Neural progenitor cell (in vitro differentiated cells): ENCODE results near the gene CMAS. TPM values are rescaled to one million over a fixed set of nuclear protein-coding genes. Genes with fewer than 3 reads are reported as not detected.
"Not testable (repeated sequence)": the region's sequence is repeated elsewhere in the genome, so short reads cannot be mapped to it uniquely, and the experiment has no call there.

Experiments used
- DNase-seq: peaks from one replicate; pipeline ENCODE4 v3.0.0-alpha.2; 2016; ENCODE audit warnings: low spot score
- H2AFZ ChIP-seq: fragments of 200-600 bp; sonication (generic); replicated peaks from 2 replicates; pipeline ENCODE4 v1.6.1; 2016; ENCODE audit warnings: antibody characterized with exemption
- H3F3A ChIP-seq: fragments of 200-600 bp; sonication (generic); 2 replicates; pipeline ENCODE4 v1.6.1; 2016; ENCODE audit warnings: antibody characterized with exemption, low read depth
- H3K27ac ChIP-seq: fragments of 200-600 bp; sonication (generic); 2 replicates; pipeline ENCODE4 v1.5.1; 2016; ENCODE audit warnings: mild to moderate bottlenecking
- H3K27me3 ChIP-seq: fragments of 200-600 bp; sonication (generic); 2 replicates; pipeline ENCODE4 v1.6.1; 2016; ENCODE audit warnings: mild to moderate bottlenecking, moderate library complexity
- H3K36me3 ChIP-seq: fragments of 200-600 bp; sonication (generic); 2 replicates; pipeline ENCODE4 v1.5.1; 2016
- H3K4me1 ChIP-seq: fragments of 200-600 bp; sonication (generic); 2 replicates; pipeline ENCODE4 v1.6.1; 2016; ENCODE audit warnings: mixed run types
- H3K4me2 ChIP-seq: fragments of 200-600 bp; sonication (generic); 2 replicates; pipeline ENCODE4 v1.6.1; 2016
- H3K4me3 ChIP-seq: fragments of 200-600 bp; sonication (generic); 2 replicates; pipeline ENCODE4 v1.5.1; 2016
- H3K79me2 ChIP-seq: fragments of 200-600 bp; sonication (generic); 2 replicates; pipeline ENCODE4 v1.6.1; 2016; ENCODE audit warnings: low read depth
- H3K9ac ChIP-seq: fragments of 200-600 bp; sonication (generic); 2 replicates; pipeline ENCODE4 v1.6.1; 2016
- H3K9me3 ChIP-seq: fragments of 200-600 bp; sonication (generic); 2 replicates; pipeline ENCODE4 v1.5.1; 2016; ENCODE audit warnings: low read depth
- H4K20me1 ChIP-seq: fragments of 200-600 bp; sonication (generic); 2 replicates; pipeline ENCODE4 v1.6.1; 2016; ENCODE audit warnings: low read depth
- H3K27ac Mint-ChIP-seq: 3 replicates; pipeline ENCODE4 v1.8.0; 2021; ENCODE audit warnings: mixed read lengths
- H3K27me3 Mint-ChIP-seq: 2 replicates; pipeline ENCODE4 v1.8.0; 2022; ENCODE audit warnings: low read depth, mild to moderate bottlenecking, inconsistent platforms, moderate library complexity, mixed read lengths; ENCODE audit not compliant: insufficient read depth
- H3K36me3 Mint-ChIP-seq: 3 replicates; pipeline ENCODE4 v1.8.0; 2021; ENCODE audit warnings: mixed read lengths
- H3K4me1 Mint-ChIP-seq: 3 replicates; pipeline ENCODE4 v1.8.0; 2021; ENCODE audit warnings: mixed read lengths
- H3K4me3 Mint-ChIP-seq: 3 replicates; pipeline ENCODE4 v1.8.0; 2021; ENCODE audit warnings: mild to moderate bottlenecking, moderate library complexity, mixed read lengths
- H3K9me3 Mint-ChIP-seq: 3 replicates; pipeline ENCODE4 v1.8.0; 2020; ENCODE audit warnings: mixed read lengths
- EZH2 ChIP-seq: fragments of 200-600 bp; sonication (generic); IDR thresholded peaks from 2 replicates; pipeline ENCODE4 v1.6.1; 2017; ENCODE audit warnings: antibody characterized with exemption, mild to moderate bottlenecking, moderate library complexity
- EZH2phosphoT487 ChIP-seq: fragments of 200-600 bp; sonication (generic); IDR thresholded peaks from 2 replicates; pipeline ENCODE4 v1.6.1; 2017; ENCODE audit warnings: antibody characterized with exemption
- total RNA-seq: library from RNA; depleted of rRNA; stranded (reverse); fragments of >200 nt; gene quantifications from 2 replicates; pipeline ENCODE4 v1.2.3, GENCODE V29; 2015; ENCODE audit warnings: low replicate concordance
- TF ChIP-seq, protein P1 (sequence below): fragments of 200-600 bp; sonication (generic); IDR thresholded peaks from 2 replicates; pipeline ENCODE4 v1.5.1; 2017; ENCODE audit warnings: antibody characterized with exemption, mild to moderate bottlenecking

Gene CMAS
- total RNA-seq, result 32.5 and 38.2 TPM in 2 replicates

- H4K20me1 ChIP-seq, result no peaks in the 10 kb centered on the region
- H3K27me3 ChIP-seq, result no peaks in the 10 kb centered on the region
- H3K27ac ChIP-seq, result peak within 1 kb of the TSS; percentile 62
- H3K4me3 ChIP-seq, result peak within 1 kb of the TSS; percentile 75
- no peaks in the 10 kb centered on the region for H3F3A ChIP-seq
- peak; percentile 87 for DNase-seq
- H3K36me3 Mint-ChIP-seq, result peaks cover 14% of the 10 kb centered on the region
- H3K4me3 Mint-ChIP-seq, result peak within 1 kb of the TSS; percentile 98
- H3K4me1 Mint-ChIP-seq, result peaks cover 21% of the 10 kb centered on the region
- no peak for TF ChIP-seq EZH2phosphoT487
- H3K36me3 ChIP-seq, result no peaks in the 10 kb centered on the region
- H2AFZ ChIP-seq, result peak within 1 kb of the TSS; percentile 88
- peak within 1 kb of the TSS; percentile 96 for H3K27ac Mint-ChIP-seq
- H3K4me1 ChIP-seq, result peaks cover 7% of the 10 kb centered on the region
- H3K27me3 Mint-ChIP-seq, result peaks cover 7% of the 10 kb centered on the region
- H3K4me2 ChIP-seq, result peak within 1 kb of the TSS; percentile 79
- H3K9me3 ChIP-seq, result no peaks in the 10 kb centered on the region
- H3K9me3 Mint-ChIP-seq, result no peaks in the 10 kb centered on the region
- peak within 1 kb of the TSS; percentile 58 for H3K9ac ChIP-seq
- H3K79me2 ChIP-seq, result peaks cover 44% of the 10 kb centered on the region
Observed at GRCh38 chr12:22046090-22046967, at the start of gene CMAS. TSS of gene CMAS (plus strand) at chr12:22046218. CDS start at chr12:22046304, 86 bp downstream.

GRCh38 chr12:21998295-21998694, 47.7 kb upstream of the CMAS start:
- Histone ChIP-seq H3K9me3 (no peaks in the 10 kb centered on the region), H3K4me3 (no peak overlapping the region), H3K4me1 (no peaks in the 10 kb centered on the region), H4K20me1 (no peaks in the 10 kb centered on the region), H3K79me2 (no peaks in the 10 kb centered on the region), H3K9ac (no peak overlapping the region), H2AFZ (no peak overlapping the region), H3K27ac (no peak overlapping the region), H3K36me3 (no peaks in the 10 kb centered on the region), H3K27me3 (no peaks in the 10 kb centered on the region), H3F3A (no peaks in the 10 kb centered on the region), H3K4me2 (no peak overlapping the region)
- DNase-seq, result no peak
- no peaks in the 10 kb centered on the region for H3K9me3 Mint-ChIP-seq
- no peaks in the 10 kb centered on the region for H3K36me3 Mint-ChIP-seq
- H3K4me3 Mint-ChIP-seq, result no peak overlapping the region
- no peaks in the 10 kb centered on the region for H3K27me3 Mint-ChIP-seq
- no peak overlapping the region for H3K27ac Mint-ChIP-seq
- H3K4me1 Mint-ChIP-seq, result no peaks in the 10 kb centered on the region
- no peak for TF ChIP-seq EZH2
- TF ChIP-seq, protein P1, sequence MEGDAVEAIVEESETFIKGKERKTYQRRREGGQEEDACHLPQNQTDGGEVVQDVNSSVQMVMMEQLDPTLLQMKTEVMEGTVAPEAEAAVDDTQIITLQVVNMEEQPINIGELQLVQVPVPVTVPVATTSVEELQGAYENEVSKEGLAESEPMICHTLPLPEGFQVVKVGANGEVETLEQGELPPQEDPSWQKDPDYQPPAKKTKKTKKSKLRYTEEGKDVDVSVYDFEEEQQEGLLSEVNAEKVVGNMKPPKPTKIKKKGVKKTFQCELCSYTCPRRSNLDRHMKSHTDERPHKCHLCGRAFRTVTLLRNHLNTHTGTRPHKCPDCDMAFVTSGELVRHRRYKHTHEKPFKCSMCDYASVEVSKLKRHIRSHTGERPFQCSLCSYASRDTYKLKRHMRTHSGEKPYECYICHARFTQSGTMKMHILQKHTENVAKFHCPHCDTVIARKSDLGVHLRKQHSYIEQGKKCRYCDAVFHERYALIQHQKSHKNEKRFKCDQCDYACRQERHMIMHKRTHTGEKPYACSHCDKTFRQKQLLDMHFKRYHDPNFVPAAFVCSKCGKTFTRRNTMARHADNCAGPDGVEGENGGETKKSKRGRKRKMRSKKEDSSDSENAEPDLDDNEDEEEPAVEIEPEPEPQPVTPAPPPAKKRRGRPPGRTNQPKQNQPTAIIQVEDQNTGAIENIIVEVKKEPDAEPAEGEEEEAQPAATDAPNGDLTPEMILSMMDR, result no peak
- TF ChIP-seq EZH2phosphoT487, result no peak

- Histone ChIP-seq H3K27ac (no peak overlapping the region), H3K9me3 (no peaks in the 10 kb centered on the region), H3K79me2 (no peaks in the 10 kb centered on the region), H3K4me2 (no peak overlapping the region), H3K4me3 (no peak overlapping the region), H3K36me3 (no peaks in the 10 kb centered on the region), H3K4me1 (no peaks in the 10 kb centered on the region), H3F3A (no peaks in the 10 kb centered on the region), H3K9ac (no peak overlapping the region), H2AFZ (no peak overlapping the region), H3K27me3 (no peaks in the 10 kb centered on the region), H4K20me1 (no peaks in the 10 kb centered on the region)
- DNase-seq, result no peak
- H3K4me1 Mint-ChIP-seq, result no peaks in the 10 kb centered on the region
- TF ChIP-seq, protein P1, result no peak
- TF ChIP-seq EZH2phosphoT487 (no peak), EZH2 (no peak)
- H3K9me3 Mint-ChIP-seq, result no peaks in the 10 kb centered on the region
- H3K4me3 Mint-ChIP-seq, result no peak overlapping the region
- no peaks in the 10 kb centered on the region for H3K27me3 Mint-ChIP-seq
- no peaks in the 10 kb centered on the region for H3K36me3 Mint-ChIP-seq
- H3K27ac Mint-ChIP-seq, result no peak overlapping the region
Observed at GRCh38 chr12:21998782-21999181, 47.2 kb upstream of the CMAS start.

DNA sequence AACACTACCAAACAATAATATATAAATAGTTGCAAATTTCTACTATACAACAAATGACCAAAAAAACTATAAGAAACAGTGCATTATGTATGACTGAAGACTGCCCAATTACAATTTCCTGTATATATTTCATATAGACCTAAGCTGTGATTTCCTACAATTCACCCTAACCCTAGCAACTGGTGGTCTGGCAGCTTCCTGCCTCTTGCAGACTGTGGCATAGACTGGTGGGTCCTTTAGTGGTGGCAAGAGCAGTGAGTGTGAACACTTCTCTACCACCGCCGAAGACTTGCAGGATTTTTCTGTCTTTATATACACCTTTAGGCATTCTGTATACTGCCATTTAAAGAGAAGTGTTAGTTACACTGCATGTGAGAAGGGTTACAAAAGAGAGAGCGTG, 43.6 kb upstream of the CMAS start:
- Histone ChIP-seq H3F3A (no peaks in the 10 kb centered on the region), H3K4me3 (no peak overlapping the region), H3K9me3 (no peaks in the 10 kb centered on the region), H2AFZ (no peak overlapping the region), H3K27ac (no peak overlapping the region), H3K36me3 (no peaks in the 10 kb centered on the region), H3K27me3 (no peaks in the 10 kb centered on the region), H3K9ac (no peak overlapping the region), H3K4me2 (no peak overlapping the region), H3K79me2 (no peaks in the 10 kb centered on the region), H3K4me1 (no peaks in the 10 kb centered on the region), H4K20me1 (no peaks in the 10 kb centered on the region)
- TF ChIP-seq EZH2, result no peak
- no peak for TF ChIP-seq EZH2phosphoT487
- TF ChIP-seq, protein P1, result no peak
- Mint-ChIP-seq H3K27me3 (no peaks in the 10 kb centered on the region), H3K27ac (no peak overlapping the region), H3K4me3 (no peak overlapping the region), H3K4me1 (no peaks in the 10 kb centered on the region), H3K9me3 (no peaks in the 10 kb centered on the region), H3K36me3 (no peaks in the 10 kb centered on the region)
- DNase-seq, result no peak

DNA sequence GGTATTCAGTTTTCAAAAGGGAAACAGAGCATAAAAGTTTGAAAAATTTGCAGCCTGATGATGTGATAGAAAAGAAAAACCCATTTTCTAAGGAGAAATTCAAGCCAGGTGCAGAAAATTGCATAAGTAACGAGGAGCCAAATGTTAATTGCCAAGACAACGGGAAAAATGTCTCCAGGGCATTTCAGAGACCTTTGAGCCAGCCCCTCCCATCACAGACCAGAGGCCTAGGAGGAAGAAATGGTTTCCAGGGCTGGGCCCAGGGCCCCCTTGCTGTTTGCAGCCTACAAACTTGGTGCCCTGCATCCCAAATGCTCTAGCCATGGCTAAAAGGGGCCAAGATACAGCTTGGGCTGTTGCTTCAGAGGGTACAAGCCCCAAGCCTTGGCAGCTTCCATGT, 38.2 kb upstream of the CMAS start:
- H3K4me1 ChIP-seq, H3K4me3 ChIP-seq, H3F3A ChIP-seq, H3K4me1 Mint-ChIP-seq, H3K9ac ChIP-seq, H3K27ac ChIP-seq, H3K27me3 ChIP-seq, H4K20me1 ChIP-seq, DNase-seq, H3K79me2 ChIP-seq, H3K4me2 ChIP-seq, H3K9me3 ChIP-seq, H3K36me3 Mint-ChIP-seq, H3K36me3 ChIP-seq, H2AFZ ChIP-seq, H3K27me3 Mint-ChIP-seq, H3K4me3 Mint-ChIP-seq, H3K27ac Mint-ChIP-seq: not testable (repeated sequence)
- H3K9me3 Mint-ChIP-seq, result peaks cover 16% of the 10 kb centered on the region
